GM12874 (cell line): Measurements from ENCODE around the gene MLPH.

ENCODE experiments used
- TF ChIP-seq, protein P1 (sequence below): IDR thresholded peaks from 2 replicates; pipeline ENCODE4 v1.5.1; 2011; ENCODE audit warnings: low read depth, mild to moderate bottlenecking, control low read depth, low read length, moderate library complexity; ENCODE audit not compliant: insufficient read depth

The MLPH gene

DNA sequence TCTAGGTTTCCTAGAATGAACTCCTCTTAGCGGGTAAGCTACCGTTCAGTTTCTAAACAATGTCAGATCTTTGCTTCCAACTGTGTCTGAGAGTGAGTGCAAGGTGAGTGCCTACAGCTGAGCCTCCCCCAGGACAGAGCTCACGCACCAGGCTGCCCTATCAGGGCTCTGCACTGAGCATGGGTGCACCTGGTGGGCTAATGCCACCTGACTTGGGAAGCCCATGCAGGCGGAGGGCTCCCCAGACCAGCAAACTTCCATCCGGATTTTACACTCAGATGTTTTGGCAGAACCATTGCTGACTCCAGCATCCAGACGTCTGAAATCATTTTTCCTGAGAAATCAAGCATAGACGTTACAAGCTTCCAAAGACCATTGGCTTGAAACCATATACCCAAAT is 16.1 kb upstream of the MLPH start:
- TF ChIP-seq, protein P1, sequence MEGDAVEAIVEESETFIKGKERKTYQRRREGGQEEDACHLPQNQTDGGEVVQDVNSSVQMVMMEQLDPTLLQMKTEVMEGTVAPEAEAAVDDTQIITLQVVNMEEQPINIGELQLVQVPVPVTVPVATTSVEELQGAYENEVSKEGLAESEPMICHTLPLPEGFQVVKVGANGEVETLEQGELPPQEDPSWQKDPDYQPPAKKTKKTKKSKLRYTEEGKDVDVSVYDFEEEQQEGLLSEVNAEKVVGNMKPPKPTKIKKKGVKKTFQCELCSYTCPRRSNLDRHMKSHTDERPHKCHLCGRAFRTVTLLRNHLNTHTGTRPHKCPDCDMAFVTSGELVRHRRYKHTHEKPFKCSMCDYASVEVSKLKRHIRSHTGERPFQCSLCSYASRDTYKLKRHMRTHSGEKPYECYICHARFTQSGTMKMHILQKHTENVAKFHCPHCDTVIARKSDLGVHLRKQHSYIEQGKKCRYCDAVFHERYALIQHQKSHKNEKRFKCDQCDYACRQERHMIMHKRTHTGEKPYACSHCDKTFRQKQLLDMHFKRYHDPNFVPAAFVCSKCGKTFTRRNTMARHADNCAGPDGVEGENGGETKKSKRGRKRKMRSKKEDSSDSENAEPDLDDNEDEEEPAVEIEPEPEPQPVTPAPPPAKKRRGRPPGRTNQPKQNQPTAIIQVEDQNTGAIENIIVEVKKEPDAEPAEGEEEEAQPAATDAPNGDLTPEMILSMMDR, result no peak

DNA sequence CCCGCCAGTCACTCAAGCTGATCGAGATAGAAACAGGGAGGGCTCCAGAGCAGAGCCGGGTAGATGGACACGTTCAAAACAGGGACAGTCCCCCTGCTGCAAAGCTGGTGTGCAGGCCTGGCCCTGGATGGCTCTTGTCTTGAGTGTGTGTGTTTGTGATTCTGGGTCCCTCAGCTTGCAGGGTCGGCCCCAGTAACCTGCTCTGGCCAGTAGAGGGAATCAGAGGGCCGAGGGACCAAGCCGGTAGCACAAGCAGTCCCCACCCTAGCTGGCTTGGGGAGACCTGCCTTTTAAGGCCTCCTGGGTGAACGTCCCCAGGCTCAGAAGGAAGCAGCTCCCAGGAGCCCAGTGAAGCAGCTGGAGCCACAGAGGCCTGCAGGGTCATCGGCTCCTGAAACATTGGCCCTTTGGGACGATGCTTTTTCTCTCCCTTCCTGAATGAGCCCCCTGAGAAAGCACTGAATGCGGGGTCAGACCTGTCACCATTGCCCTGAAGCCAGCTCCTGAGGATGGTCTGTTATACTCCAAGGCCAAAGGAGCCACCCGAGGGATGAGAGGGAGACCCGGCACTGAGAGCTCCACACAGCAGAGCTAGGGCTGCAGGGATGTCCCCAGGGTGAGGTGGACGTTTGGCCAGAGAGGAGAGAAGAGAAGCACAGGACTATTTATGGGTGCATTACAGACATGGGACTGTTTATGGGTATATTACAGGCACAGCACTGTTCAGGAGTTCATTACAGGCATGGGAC is 15.4 kb upstream of the MLPH start:
- TF ChIP-seq, protein P1, result peak; percentile 50

DNA sequence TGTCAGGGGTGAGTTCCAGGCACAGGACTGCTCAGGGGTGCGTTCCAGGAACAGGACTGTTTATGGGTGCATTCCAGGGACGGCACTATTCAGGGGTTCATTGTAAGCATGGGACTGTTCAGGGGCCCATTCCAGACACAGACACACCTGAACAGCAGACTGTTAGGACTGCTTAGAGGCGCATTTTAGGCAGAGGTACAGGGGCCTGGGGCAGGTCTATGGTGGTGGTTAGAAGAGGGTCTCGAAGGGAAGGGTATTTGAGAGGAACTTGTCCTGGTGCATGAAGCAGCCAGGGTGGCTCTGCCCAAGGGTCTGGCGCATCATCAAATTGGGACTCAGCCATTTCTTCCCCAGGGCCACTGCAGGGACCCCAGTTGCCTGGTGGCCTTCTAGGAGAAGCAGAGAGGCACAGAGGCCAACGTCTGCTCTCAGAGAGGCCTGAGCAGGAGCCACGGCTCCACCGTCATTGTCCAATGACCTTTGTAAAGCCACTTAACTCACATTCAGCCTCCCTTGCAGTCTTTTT is 14.8 kb upstream of the MLPH start:
- TF ChIP-seq, protein P1, result no peak

DNA sequence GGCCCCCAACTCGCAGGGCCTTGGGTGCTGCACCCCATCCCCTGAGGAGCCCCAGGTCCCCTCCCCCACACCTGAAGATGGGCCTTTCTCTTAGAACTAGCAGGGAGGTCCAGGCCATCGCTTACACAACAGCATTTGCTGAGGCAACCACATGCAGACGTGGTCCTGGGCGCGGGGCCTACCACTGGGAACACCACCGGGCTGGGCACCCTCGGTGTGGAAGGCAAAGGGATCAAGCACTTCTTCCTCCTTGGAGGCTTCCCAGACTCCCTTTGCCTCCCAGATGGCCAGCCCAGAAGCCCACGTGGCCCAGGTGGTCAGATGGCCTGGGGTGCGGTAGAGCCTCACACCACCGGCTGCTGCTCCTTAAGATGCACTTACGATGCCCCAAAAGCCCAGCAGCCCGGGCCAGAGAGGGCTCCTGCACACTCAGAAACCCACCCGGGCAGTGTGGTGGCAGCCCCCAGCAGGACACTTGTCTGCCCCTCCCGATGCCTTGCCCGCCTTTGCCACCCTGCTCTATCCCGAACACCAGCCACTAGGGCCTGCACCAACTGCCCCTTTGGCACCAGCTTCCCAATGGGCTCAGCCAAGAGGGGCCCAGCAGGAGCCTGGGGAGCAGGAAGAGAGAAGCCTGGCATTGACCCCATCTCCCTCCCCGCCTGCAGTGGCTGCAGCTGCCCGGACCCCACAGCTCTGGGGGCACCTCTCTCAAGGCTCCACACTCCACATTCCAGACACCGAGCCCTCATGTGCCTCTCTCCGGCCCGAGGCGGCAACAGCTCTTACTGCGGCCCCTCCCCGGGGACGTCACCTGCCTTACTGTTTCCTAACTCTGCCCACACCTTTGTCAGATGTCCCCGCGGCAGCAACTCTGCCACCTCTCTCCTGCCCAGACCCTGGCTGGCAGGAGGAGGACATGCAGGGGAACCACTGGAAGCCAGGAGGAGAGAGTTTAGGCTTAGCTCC is 13.9 kb upstream of the MLPH start:
- TF ChIP-seq, protein P1, result no peak

DNA sequence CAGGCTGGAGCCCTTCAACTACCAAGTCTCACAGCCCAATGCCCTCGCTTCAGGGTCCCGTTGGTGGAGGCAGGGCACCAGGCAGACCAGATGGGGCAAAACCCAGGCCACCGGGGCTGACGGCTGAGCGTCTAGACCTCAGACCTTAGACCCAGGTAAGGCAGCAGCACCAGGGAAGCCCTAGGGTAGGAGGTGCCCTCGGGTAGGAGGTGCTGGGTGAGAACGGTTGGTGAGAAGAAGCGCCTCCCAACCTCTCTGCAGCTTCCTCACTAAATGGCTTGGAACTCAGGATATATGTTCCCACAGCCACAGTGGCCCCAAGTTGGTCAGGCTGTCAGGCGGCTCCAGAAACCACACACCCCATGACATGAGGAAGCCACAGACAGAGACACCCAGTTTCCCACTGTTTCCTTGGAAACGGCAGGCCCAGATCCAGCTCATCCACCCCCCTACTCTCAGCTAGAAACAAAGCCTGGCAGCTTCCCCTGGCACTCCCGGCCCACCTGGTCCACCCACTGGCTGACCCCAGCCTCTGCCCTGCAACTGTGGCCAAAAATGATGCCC is 13.1 kb upstream of the MLPH start:
- TF ChIP-seq, protein P1, result no peak

DNA sequence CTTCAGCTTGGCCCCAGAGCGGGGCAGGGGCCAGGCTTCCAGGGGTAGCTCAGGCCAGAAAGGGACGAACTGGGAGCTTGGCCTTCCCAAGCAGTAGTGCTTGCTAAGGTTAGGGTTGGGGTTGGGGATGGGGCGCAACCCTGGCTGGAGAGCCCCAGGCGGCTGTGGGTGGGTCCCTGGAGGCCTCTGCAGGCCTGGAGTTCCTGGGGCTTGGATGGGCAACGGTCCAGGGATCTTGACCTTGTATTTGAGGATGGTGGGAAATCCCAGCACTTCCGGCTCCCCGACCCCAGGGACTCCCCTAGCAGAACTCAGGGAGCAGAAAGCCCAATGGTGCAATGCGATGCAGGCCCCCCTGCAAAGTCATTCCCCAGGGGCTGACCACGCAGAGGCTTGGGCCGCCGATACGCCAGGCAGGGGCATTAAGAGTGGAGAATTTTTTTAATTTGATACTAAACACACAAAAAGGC is 12.6 kb upstream of the MLPH start:
- TF ChIP-seq, protein P1, result no peak
